Transverse colon (tissue), 4 donors: ENCODE measurements around the gene TACC2. TPM values are rescaled to one million over a fixed set of nuclear protein-coding genes. Genes with fewer than 3 reads are reported as not detected.

Experiments used
- DNase-seq: peaks from one replicate; pipeline ENCODE4 v3.0.0-alpha.2; 2019
- H3K27ac ChIP-seq, 4 donors: fragments of 200-600 bp; sonication (generic); 2 replicates each; pipeline ENCODE4 v1.5.1; 2016 to 2018; ENCODE audit warnings: inconsistent platforms in 4 of 4
- H3K27me3 ChIP-seq: fragments of 200-600 bp; sonication (generic); 2 replicates; pipeline ENCODE4 v1.5.1; 2017; ENCODE audit warnings: inconsistent platforms
- H3K36me3 ChIP-seq, 4 donors: fragments of 200-600 bp; sonication (generic); 2 replicates each; pipeline ENCODE4 v1.5.1; 2017 to 2019; ENCODE audit warnings: inconsistent platforms in 4 of 4
- H3K4me1 ChIP-seq, 4 donors: fragments of 200-600 bp; sonication (generic); 2 replicates each; pipeline ENCODE4 v1.5.1; 2017 to 2020; ENCODE audit warnings: inconsistent platforms in 4 of 4
- H3K4me3 ChIP-seq, 4 donors: fragments of 200-600 bp; sonication (generic); 1 replicate in 1 of 4; 2 replicates in 3 of 4; pipeline versions ENCODE4 v1.5.1 to v1.6.1; 2017 to 2019; ENCODE audit warnings: inconsistent platforms in 4 of 4
- H3K9me3 ChIP-seq, 2 donors: fragments of 200-600 bp; sonication (generic); 2 replicates each; pipeline ENCODE4 v1.5.1; 2017 to 2019; ENCODE audit warnings: inconsistent platforms in 2 of 2
- EP300 ChIP-seq: sonication (generic); formaldehyde crosslinking; IDR thresholded peaks from one replicate; pipeline ENCODE4 v1.6.1; 2017; ENCODE audit warnings: antibody characterized with exemption, low read depth
- POLR2A ChIP-seq: fragments of 450-650 bp; IDR thresholded peaks from one replicate; pipeline ENCODE4 v1.6.1; 2016; ENCODE audit warnings: antibody characterized with exemption, mild to moderate bottlenecking, moderate library complexity
- POLR2AphosphoS5 ChIP-seq, 3 donors: sonication (generic); formaldehyde crosslinking; IDR thresholded peaks; one replicate each; pipeline ENCODE4 v1.6.1; 2016; ENCODE audit warnings: antibody characterized with exemption in 3 of 3
- WGBS, 2 donors: methylation state at CpG; one replicate each; pipeline ENCODE4 v1.1.5; 2018; ENCODE audit warnings: low coverage in 1 of 2; 5-methylcytosine and 5-hydroxymethylcytosine counted together
- in situ Hi-C, 4 donors: fragments of 200-750 bp; cut with MboI; loops; one replicate each; pipeline versions ENCODE4 v1.15.0 to v1.15.1; 2017; ENCODE audit warnings: low sequenced_read_pairs in 3 of 4, low pct_ligation_motif_present in 1 of 4, low pct_unique_long_range_greater_than_20kb in 1 of 4
- intact Hi-C: fragments of 100-400 bp; cut with DNase I; formaldehyde crosslinking; loops from one replicate; pipeline ENCODE4 v1.15.1; 2023; ENCODE audit warnings: low total_unique reads
- total RNA-seq, 4 donors: library from RNA; depleted of rRNA; stranded (reverse); fragments of >200 nt; gene quantifications; one replicate each; pipeline ENCODE4 v1.1.0, GENCODE V29; 2016
- TF ChIP-seq, protein P1 (sequence below), 5 experiments: fragments of 200-600 bp in 3 of 5; fragments of 450-650 bp in 2 of 5; sonication (generic) in 3 of 5; IDR thresholded peaks; 1 replicate in 2 of 5; 2 replicates in 3 of 5; pipeline ENCODE4 v1.5.1; 2016 to 2017; ENCODE audit warnings: antibody characterized with exemption in 5 of 5, inconsistent platforms in 3 of 5, mild to moderate bottlenecking in 2 of 5, moderate library complexity in 1 of 5

Gene TACC2
- total RNA-seq, 4 donors from 2014 or later = 65.9 to 178 (median 101) TPM

DNA sequence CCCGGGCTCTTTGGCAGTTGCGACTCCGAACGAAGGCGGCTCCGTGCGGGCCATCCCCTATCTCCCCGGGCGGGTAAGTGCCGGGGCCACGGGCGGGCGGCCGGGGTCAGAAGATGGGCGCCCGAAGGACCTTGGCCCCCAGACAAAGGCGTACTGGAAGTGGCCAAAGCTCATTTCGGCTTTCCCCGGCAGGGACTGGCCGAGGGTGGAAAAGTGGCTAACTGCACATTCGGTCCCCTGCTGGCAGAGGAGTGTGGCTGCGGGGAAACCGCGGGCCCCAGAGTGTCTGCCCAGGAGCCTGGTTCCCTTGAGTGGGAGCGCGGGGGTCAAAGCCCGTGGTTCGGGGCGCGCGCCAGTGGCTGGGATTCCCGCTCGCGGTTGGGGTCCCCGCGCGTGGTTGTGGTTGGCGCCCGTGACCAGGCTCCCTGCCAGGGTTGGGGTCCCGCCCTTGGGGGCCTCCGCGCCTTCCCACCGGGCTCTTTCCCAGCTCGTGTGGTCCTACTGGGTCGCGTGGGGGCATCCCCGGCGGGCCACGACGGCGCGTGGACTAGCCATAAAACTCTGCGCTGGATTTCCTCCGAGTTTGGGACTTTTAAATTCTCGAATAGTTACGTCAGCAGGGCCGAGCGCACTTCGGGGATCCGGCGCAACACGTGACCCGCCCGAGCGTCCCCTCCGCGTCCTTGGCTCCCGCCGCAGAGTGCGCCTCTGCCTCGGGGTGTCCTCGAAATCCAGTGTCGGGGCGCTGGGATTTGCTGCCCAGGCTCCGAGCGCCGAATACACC lies 124.4 kb downstream of the TACC2 start:
- H3K36me3 ChIP-seq = no peaks in the 10 kb centered on the region
- TF ChIP-seq, protein P1, sequence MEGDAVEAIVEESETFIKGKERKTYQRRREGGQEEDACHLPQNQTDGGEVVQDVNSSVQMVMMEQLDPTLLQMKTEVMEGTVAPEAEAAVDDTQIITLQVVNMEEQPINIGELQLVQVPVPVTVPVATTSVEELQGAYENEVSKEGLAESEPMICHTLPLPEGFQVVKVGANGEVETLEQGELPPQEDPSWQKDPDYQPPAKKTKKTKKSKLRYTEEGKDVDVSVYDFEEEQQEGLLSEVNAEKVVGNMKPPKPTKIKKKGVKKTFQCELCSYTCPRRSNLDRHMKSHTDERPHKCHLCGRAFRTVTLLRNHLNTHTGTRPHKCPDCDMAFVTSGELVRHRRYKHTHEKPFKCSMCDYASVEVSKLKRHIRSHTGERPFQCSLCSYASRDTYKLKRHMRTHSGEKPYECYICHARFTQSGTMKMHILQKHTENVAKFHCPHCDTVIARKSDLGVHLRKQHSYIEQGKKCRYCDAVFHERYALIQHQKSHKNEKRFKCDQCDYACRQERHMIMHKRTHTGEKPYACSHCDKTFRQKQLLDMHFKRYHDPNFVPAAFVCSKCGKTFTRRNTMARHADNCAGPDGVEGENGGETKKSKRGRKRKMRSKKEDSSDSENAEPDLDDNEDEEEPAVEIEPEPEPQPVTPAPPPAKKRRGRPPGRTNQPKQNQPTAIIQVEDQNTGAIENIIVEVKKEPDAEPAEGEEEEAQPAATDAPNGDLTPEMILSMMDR (IDR thresholded peaks at IDR 0.05) = peak; percentile 36 to 93 (median 59)
- TF ChIP-seq EP300 (no peak), POLR2AphosphoS5 (IDR thresholded peaks at IDR 0.05) (peak; percentile 90 to 95 (median 93)), POLR2A (peak; percentile 67)
- peak; percentile 75 for DNase-seq
- WGBS, 2 donors = 0 to 9% methylated on average over 15 to 32 of the region's 77 CpGs
- H3K9me3 ChIP-seq = no peaks in the 10 kb centered on the region
- in situ Hi-C loops = no loop called here
- H3K27ac ChIP-seq = peak overlapping the region; percentile 93 to 100 (median 96)
- intact Hi-C loops = loop anchor here (2.0 to 5.0 kb wide), 2 partner anchors 61 to 139 kb away; partner anchors contain the start of gene NSMCE4A
- peaks cover 12 to 36% (median 25%) of the 10 kb centered on the region in 4 donors for H3K4me1 ChIP-seq
- H3K27me3 ChIP-seq = no peaks in the 10 kb centered on the region
- peak overlapping the region; percentile 50 to 76 (median 67) for H3K4me3 ChIP-seq

DNA sequence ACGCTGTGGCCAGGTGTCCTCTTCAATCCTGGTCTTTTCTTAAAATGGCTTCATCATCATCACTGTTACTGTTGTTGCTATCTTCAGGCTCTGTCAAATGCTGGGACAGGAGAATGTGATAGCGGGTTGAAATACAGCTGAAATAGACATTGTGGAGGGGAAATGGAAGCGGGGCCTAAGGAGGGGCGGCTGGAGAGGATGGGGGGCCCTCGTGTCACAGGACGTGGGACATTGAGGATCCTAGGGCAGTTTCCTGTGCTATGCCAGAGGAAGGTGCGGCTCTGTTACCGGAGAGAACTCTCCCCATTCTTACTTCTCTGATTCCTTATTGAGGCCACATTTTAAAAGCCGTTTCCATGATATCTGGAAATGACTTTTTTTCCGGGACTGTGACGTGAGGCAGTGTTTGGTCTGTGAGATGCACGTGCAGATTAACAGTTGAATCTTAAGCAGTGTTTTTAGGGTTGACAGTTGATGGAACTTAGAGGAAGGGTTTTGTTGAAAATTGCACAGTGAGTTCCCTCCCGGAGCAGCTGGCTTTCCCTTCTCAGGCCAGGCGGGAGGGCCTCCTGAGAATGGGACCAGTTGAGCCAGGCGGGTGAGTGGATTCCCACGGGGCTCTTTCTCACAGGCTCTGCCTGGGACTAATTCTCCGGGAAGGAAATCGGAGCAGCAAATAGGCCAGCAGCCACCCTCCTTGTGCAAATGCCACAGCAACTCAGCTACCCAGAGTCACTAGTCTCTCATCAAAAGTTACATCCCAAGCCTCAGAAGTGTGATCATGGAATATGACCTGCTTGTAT lies 125.2 kb downstream of the TACC2 start:
- in situ Hi-C loops = no loop called here
- Histone ChIP-seq H3K4me3 (peak overlapping the region; percentile 50 to 76 (median 67)), H3K36me3 (no peaks in the 10 kb centered on the region), H3K27me3 (no peaks in the 10 kb centered on the region), H3K27ac (peak overlapping the region; percentile 93 to 100 (median 96)), H3K4me1 (peaks cover 12 to 36% (median 25%) of the 10 kb centered on the region in 4 donors), H3K9me3 (no peaks in the 10 kb centered on the region)
- 21 to 29% methylated on average over 7 to 18 of the region's 18 CpGs for WGBS, 2 donors
- intact Hi-C loops = loop anchor here (2.0 to 5.0 kb wide), 2 partner anchors 62 to 139 kb away; partner anchors contain the start of gene NSMCE4A
- TF ChIP-seq, protein P1 (IDR thresholded peaks at IDR 0.05) = no peak
- TF ChIP-seq EP300 (no peak), POLR2A (no peak), POLR2AphosphoS5 (IDR thresholded peaks at IDR 0.05) (no peak)
- DNase-seq = peak; percentile 23

DNA sequence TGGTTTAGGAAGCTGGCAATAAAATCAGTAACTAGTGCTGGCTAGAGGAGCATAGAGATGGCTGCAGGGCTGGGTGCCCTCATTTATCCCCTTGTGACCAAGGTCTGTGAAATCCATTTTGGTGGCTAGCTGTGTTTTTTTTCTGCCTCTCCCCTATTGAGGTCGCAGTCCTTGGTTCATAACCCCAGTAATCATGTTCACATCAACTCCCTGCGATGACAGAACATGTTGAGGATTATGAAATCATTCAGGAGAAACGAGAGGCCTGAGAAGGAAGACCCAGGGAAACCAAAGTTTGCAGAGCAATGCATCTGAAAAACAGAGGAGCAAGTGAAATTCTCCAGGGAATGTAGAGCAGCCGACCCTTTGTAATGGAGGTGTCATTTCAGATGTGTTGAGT lies 126.9 kb downstream of the TACC2 start:
- TF ChIP-seq, protein P1 (IDR thresholded peaks at IDR 0.05) = no peak
- no peak for TF ChIP-seq EP300
- no peak for TF ChIP-seq POLR2AphosphoS5 (IDR thresholded peaks at IDR 0.05)
- no peak for TF ChIP-seq POLR2A
- 67% methylated on average over 4 of the region's 4 CpGs; no CpG with 5 or more reads in 1 of the 2 donors for WGBS, 2 donors
- intact Hi-C loops (no loop called here), in situ Hi-C loops (no loop called here)
- Histone ChIP-seq H3K36me3 (no peaks in the 10 kb centered on the region), H3K4me3 (no peak overlapping the region), H3K27me3 (no peaks in the 10 kb centered on the region), H3K4me1 (peaks cover 12 to 36% (median 25%) of the 10 kb centered on the region in 4 donors), H3K27ac (peak overlapping the region; percentile 18 to 100 (median 96)), H3K9me3 (no peaks in the 10 kb centered on the region)
- no peak for DNase-seq

DNA sequence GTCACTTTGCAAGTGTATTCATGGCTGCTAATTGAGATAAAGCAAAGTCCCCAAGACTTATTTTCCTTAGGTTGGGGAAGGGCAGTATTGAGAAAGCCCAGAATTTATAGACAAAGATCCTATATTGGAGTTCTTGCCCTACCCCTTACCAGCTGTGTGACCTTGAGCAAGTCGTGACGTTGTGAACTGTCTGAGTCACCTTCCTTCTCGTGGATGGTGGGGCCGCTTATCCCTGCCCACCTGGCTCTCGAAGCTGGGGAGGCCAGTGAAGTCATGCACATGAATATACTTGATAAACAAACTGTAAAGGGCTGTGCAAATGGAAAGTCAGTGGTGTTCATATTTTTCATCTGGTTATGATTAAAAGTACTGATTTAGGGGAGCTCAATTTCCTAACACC lies 127.4 kb downstream of the TACC2 start:
- TF ChIP-seq, protein P1 (IDR thresholded peaks at IDR 0.05) = no peak
- TF ChIP-seq EP300 (no peak), POLR2A (no peak), POLR2AphosphoS5 (IDR thresholded peaks at IDR 0.05) (no peak)
- in situ Hi-C loops (no loop called here), intact Hi-C loops (no loop called here)
- Histone ChIP-seq H3K27ac (peak overlapping the region; percentile 18 to 100 (median 96)), H3K4me1 (peaks cover 12 to 36% (median 25%) of the 10 kb centered on the region in 4 donors), H3K36me3 (no peaks in the 10 kb centered on the region), H3K4me3 (no peak overlapping the region), H3K9me3 (no peaks in the 10 kb centered on the region), H3K27me3 (no peaks in the 10 kb centered on the region)
- no peak for DNase-seq
- WGBS, 2 donors = 31 to 32% methylated on average over 5 of the region's 5 CpGs
